ENCODE results near the gene PASK.

DNA sequence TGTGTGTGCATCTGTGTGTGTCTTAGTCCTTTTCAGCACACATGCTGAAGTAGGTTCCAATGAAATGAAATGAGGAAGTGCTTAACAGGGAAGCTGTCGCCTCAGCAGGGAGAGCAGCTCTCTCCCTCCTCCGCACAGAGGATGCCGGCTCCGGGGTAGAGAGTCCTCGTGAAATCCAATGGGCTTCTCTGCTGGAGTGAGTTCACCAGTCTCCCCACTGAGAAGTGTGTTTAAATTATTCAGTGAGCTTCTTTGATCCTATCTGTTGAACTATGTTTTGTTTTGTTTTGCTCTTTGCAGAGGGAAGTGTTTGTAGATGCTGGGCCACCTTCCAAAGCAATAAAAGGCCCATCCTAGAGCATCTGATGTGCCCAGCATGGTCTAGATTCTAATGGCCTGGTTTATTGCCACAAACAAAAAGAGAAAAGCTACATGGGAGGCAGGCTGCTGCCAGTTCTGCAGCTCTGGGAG lies 7.7 kb upstream of the PASK start:
- TF ChIP-seq EZH2 (IDR thresholded peaks at IDR 0.05; ENCODE audit: borderline replicate concordance, insufficient read depth, low read length, poor library complexity, severe bottlenecking) = no peak
- no peak for TF ChIP-seq CTCF (IDR thresholded peaks at IDR 0.05; ENCODE audit: poor library complexity, severe bottlenecking)
